Type B pancreatic cell (in vitro differentiated cells): Measurements from ENCODE around the gene COL9A1. TPM values are rescaled to one million over a fixed set of nuclear protein-coding genes. Genes with fewer than 3 reads are reported as not detected.

Experiments
- DNase-seq: peaks from one replicate; pipeline ENCODE4 v3.0.0; 2021; ENCODE audit warnings: mixed read lengths; ENCODE audit not compliant: unreplicated experiment; ENCODE audit errors: extremely low spot score
- H3K27ac Mint-ChIP-seq: 2 replicates; pipeline ENCODE4 v1.8.0; 2021; ENCODE audit warnings: mild to moderate bottlenecking, mixed read lengths
- H3K27me3 Mint-ChIP-seq: 2 replicates; pipeline ENCODE4 v1.8.0; 2021; ENCODE audit warnings: mixed read lengths
- H3K36me3 Mint-ChIP-seq: 2 replicates; pipeline ENCODE4 v1.8.0; 2021; ENCODE audit warnings: mixed read lengths
- H3K4me1 Mint-ChIP-seq: one replicate; pipeline ENCODE4 v1.8.0; 2021; ENCODE audit warnings: mixed read lengths; ENCODE audit not compliant: unreplicated experiment
- H3K4me3 Mint-ChIP-seq: 2 replicates; pipeline ENCODE4 v1.8.0; 2021; ENCODE audit warnings: mild to moderate bottlenecking, mixed read lengths
- H3K9me3 Mint-ChIP-seq: 2 replicates; pipeline ENCODE4 v1.8.0; 2021; ENCODE audit warnings: mixed read lengths
- CTCF ChIP-seq: fragments of 200-600 bp; sonication (generic); conservative IDR thresholded peaks from 2 replicates; pipeline ENCODE4 v1.5.0; 2021; ENCODE audit warnings: antibody characterized with exemption, mild to moderate bottlenecking
- total RNA-seq: library from RNA; stranded (reverse); gene quantifications from 2 replicates; pipeline ENCODE4 v1.2.1, GENCODE V29; 2021; ENCODE audit warnings: low replicate concordance

The COL9A1 gene
- total RNA-seq, 1 donor from 2014 or later: 16.9 TPM

DNA sequence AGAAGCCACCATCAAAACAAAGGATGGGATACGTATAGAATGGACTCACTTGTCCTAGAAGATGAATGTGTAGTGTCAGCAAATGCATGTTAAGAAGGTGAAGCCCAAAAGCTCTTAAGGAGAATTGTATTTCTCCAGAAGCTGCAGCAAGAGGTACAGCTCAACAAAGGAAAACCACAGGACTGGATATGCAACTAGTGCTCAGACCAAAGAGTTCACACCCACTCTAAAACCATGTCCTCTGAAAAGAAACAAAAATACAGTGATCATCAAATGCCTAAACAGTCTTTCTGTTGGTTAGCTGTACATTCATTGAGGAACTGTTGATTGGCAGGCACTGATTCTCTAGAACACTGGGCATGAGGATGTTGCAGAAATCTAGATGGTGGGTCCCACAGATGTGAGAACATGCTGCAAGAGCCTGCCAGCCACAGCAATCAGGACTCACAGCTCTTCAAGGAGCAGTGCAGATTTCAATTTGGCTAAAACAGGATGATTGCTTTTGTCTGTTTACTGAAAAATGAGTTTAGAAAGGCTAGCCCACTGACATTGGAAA, 94.6 kb downstream of the COL9A1 start:
- Mint-ChIP-seq H3K27ac (no peak overlapping the region), H3K4me1 (no peaks in the 10 kb centered on the region), H3K36me3 (no peaks in the 10 kb centered on the region), H3K27me3 (no peaks in the 10 kb centered on the region), H3K4me3 (no peak overlapping the region), H3K9me3 (no peaks in the 10 kb centered on the region)
- TF ChIP-seq CTCF: no peak
- DNase-seq: no peak

DNA sequence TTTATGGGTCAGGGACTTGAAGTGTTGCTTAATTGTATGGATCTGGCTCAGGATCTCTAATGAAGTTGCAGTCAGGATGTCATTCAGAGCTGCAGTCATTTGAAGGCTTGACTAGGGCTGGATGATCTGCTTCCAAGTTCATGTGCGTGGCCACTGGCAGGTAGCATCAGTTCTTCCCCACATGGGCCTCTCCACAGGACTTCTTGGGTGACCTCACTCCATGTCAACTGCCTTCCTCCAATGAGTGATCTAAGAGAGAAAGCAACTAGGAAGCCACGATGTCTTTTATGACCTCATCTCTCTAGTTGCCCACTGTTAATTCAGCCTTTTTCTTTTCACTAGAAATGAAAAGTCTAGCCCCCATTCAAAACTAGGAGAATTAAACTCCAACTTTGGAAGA, 104.1 kb downstream of the COL9A1 start:
- no peaks in the 10 kb centered on the region for H3K9me3 Mint-ChIP-seq
- H3K4me1 Mint-ChIP-seq: no peaks in the 10 kb centered on the region
- no peak overlapping the region for H3K4me3 Mint-ChIP-seq
- no peak overlapping the region for H3K27ac Mint-ChIP-seq
- TF ChIP-seq CTCF: no peak
- no peaks in the 10 kb centered on the region for H3K36me3 Mint-ChIP-seq
- H3K27me3 Mint-ChIP-seq: peaks cover 6% of the 10 kb centered on the region
- no peak for DNase-seq

GRCh38 chr6:70196531-70196930, 106.4 kb downstream of the COL9A1 start:
- no peak overlapping the region for H3K27ac Mint-ChIP-seq
- no peaks in the 10 kb centered on the region for H3K9me3 Mint-ChIP-seq
- no peaks in the 10 kb centered on the region for H3K36me3 Mint-ChIP-seq
- no peak for DNase-seq
- TF ChIP-seq CTCF: no peak
- H3K4me1 Mint-ChIP-seq: no peaks in the 10 kb centered on the region
- peaks cover 15% of the 10 kb centered on the region for H3K27me3 Mint-ChIP-seq
- H3K4me3 Mint-ChIP-seq: no peak overlapping the region

DNA sequence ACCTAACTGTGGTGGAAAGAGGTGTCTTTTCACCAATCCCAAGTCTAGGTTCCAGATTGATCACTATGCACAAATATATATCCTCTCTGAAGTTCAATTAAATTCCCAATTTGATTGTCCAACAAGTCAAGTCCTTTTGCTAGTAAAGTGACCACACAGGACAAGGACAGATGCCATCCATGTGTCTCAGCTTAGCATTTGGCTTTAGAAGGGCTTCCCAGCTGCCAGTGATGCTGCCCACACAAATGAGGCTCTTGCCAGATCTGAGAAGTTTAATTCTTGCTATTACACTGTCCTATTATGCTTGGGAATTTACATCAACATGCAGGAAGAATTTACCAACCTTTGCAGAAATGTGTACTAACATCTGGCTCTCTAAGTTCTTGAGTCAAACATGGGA, 108.5 kb downstream of the COL9A1 start:
- TF ChIP-seq CTCF: no peak
- no peak for DNase-seq
- H3K4me1 Mint-ChIP-seq: no peaks in the 10 kb centered on the region
- H3K27me3 Mint-ChIP-seq: peaks cover 15% of the 10 kb centered on the region
- no peaks in the 10 kb centered on the region for H3K9me3 Mint-ChIP-seq
- no peak overlapping the region for H3K27ac Mint-ChIP-seq
- no peaks in the 10 kb centered on the region for H3K36me3 Mint-ChIP-seq
- no peak overlapping the region for H3K4me3 Mint-ChIP-seq

DNA sequence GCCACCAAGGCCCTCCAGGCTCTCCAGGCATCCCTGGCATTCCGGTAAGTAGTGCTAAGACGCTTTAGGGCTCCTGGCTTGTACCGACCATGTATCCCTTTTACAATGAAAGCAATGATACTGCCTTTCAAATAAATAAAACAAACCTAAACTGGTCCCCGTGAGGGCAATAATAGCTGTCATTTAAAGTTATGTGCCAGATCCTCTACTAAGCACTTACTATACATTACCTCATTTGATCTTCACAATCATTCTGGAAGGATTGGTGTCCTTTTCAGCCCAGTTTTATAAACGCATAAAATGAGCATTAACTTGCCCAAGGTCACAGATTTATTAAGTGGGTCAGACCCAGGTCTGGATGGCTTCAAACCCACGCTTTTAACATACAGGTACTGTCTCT, 114.7 kb downstream of the COL9A1 start:
- DNase-seq: no peak
- Mint-ChIP-seq H3K27me3 (peaks cover 4% of the 10 kb centered on the region), H3K4me3 (no peak overlapping the region), H3K9me3 (no peaks in the 10 kb centered on the region), H3K27ac (no peak overlapping the region), H3K4me1 (no peaks in the 10 kb centered on the region), H3K36me3 (no peaks in the 10 kb centered on the region)
- TF ChIP-seq CTCF: no peak

DNA sequence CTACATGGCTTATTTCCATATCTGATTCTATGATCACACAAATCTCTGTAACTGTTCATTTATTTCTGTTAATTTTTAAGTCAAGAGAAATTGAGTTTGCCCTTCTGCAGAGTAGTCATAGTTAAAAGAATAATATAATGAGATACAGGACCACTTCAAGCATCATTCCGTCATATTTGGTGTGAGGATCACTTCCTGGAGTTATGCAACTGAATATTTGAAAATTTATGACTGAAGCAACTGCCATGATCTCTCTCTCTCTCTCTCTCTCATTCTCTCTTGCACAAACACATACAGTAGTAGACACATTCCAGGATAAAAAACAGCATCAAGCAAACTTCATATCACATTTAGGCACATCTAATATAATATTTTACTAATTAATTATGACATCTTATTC, 116.4 kb downstream of the COL9A1 start:
- no peak overlapping the region for H3K4me3 Mint-ChIP-seq
- H3K4me1 Mint-ChIP-seq: no peaks in the 10 kb centered on the region
- H3K27ac Mint-ChIP-seq: no peak overlapping the region
- DNase-seq: no peak
- H3K9me3 Mint-ChIP-seq: no peaks in the 10 kb centered on the region
- no peaks in the 10 kb centered on the region for H3K27me3 Mint-ChIP-seq
- no peaks in the 10 kb centered on the region for H3K36me3 Mint-ChIP-seq
- no peak for TF ChIP-seq CTCF
